Stimulated activated CD4-positive, alpha-beta T cell treated with anti-CD3 and anti-CD28 coated beads, Interleukin-1b, Interleukin-23, amount 100 ng/mL, for 24 hours (primary cell): ENCODE data around the gene SPTB.

Source experiments
- DNase-seq, 4 experiments: peaks; one replicate each; pipeline ENCODE4 v3.0.0-alpha.2; 2020; ENCODE audit warnings: low read depth in 4 of 4, low spot score in 1 of 4

SPTB gene

DNA sequence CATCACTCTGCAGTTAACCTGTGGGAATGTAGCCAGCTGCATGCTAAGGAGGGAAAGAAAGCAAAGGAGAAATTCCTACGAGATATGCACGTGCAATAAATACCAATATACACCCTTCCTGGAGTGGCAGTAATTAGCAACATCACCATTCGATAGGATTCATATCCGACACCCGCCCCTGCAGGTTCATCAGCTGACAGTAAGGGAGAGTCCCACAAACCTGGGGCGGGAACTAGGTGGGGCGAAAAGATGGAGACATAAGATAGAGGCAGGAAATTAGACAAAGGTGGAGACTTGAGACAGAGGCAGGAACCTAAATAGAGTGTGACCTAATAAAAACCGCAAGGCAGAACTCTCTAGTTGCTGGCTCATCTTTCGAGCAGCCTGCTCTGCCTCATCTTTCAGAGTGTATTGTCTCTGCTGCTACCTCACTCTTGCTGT is 123.9 kb downstream of the SPTB start:
- peak in 1 of 4 experiments; percentile 21 for DNase-seq

DNA sequence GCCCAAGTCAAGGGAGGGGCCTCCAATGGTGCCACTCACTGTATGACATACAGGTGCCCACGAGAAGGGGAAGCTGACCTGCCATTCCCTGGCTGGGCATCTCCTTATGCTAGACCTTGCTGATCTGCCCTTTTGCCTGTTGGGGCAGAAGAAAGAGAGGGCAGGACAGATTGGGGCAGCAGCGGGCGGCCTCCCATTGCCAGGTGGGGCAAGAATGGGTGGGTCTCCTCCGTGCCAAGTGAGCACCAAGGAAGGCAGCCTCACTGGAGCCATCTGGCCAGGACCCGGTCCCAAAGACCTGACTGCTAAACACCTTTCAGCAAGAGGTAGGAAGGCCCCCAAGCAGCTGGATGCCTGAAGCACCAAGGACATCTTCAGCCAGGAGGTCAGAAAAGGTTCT is 125.0 kb downstream of the SPTB start:
- DNase-seq, result no peak

DNA sequence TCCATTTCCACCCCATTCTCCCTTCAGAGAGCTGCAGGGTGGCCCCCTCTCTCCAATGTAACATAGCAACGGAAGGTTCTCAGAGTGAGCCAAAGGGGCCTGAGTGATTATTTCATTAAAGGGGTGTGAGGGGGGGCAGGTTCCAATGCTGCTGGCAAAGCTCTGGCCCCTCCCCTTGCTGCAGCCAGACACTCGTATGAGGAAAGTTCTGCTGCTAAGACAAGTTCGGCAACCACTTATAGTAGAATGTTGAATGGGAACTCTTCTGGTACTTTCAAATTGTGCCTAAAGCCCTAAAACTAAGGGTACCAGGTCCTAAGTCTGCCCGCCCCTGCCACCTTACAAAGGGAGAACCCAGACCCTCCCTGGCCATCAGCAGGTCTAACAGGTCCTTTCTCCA is 125.7 kb downstream of the SPTB start:
- no peak for DNase-seq

DNA sequence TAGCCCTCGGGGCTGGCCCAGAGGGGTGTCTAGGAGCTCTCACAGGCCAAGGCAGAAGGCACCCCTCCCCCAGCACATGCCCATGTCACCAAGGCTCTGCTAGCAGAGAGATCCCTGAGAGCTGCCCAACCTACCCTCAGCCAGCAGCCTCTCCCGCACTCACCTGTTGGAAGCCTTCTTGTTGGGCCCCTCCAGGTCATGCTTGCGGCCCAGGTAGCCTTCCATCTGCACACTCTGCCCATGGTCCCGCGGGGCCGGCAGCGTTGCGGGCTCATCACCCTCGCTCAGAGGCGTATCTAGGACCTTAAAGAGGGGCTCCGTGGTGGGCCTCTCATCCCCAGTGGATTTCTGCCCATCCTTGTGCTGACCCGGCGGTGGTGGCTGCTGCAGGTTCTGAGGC is 126.3 kb downstream of the SPTB start:
- DNase-seq, result no peak

DNA sequence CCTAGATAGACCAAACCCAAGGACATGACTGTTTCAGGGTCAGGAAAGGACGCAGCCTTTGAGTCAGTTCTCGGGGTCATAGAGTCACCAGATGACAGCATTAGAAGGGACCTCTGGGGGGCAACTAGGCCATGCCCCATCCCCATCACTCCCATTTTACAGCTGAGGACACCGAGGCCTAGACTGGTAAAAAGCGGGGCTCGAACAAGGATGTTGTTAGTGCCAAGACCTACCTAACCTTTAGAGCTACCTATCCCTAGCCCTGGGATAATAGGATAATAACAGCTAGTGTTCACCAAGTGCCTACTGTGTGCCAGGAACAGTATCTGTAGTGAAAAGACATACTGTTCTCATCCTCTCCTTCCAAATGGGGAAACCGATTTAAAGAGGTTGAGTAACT is 126.8 kb downstream of the SPTB start:
- no peak for DNase-seq

DNA sequence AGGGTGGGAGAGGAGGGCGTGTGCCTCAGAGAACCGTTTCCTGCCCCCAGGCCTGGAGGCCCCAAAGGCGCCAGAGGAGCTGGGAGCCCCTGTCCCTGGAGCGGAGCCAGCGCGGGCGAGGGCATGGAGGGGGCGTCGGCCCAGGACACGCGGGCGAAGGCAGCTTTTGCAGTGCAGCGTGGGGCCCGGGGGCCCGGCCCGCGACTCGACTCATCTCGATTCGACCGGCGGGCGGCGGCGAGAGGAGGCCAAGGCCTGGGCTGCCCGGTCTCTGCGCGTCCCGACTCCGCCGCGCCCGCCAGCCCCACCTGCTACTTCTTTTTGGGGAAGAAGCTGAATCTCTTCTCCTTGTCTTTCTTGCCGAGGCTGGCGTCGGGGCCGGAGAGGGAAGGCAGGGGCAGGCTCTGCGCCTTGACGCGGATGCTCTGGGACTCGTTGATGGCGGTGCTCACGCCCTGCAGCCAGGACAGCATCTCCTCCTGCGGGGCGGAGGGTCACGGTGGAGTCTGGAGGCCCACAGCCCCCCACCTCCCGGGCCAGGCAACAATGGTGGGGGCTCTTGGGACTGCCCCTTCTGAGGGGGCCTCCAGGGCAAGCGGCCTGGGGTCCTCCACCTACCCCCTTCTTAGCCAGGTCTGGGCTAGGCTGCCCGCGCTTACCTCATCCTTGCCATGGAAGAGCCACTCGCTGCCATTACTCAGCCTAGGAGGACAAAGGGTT is 130.6 kb downstream of the SPTB start:
- no peak for DNase-seq

DNA sequence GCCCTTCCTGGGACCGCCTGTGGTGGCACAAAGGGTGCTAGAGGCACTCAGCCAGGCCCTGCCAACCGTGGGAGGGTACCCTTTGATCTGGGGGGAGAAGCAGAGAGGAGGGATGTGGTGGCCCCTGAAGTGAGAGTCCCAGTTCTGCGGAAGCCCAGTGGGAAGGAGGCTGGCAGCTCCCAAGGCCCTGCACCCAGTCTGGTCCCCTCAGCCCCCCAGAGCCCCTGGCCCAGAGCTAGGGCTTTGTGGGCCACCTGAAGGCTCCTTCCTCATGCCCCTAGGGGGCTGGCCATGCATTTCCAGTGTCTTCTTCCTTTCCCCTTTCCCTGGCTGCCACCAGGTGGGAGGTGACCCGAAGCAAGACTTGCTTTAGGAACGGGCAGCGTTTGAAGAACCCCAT is 131.2 kb downstream of the SPTB start:
- DNase-seq, result no peak

DNA sequence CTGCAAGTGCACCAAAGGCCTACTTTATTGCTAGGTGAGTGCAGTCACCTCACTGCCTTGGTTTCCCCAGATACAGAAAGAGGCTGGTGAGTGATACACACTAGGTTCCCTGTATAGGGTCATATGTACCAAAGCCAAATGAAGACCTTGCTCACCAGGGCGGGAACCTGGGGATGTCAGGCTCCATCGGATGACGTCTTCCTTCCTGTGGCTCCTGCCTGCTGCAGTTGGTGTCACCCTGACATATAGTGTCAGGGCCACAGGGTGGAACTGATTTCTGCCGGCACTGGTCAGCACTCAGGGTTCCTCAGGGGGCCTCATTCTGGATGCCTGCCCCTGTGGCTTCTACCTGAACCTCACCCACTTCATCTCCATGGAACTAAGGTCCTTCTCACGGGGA is 132.4 kb downstream of the SPTB start:
- DNase-seq, result no peak

DNA sequence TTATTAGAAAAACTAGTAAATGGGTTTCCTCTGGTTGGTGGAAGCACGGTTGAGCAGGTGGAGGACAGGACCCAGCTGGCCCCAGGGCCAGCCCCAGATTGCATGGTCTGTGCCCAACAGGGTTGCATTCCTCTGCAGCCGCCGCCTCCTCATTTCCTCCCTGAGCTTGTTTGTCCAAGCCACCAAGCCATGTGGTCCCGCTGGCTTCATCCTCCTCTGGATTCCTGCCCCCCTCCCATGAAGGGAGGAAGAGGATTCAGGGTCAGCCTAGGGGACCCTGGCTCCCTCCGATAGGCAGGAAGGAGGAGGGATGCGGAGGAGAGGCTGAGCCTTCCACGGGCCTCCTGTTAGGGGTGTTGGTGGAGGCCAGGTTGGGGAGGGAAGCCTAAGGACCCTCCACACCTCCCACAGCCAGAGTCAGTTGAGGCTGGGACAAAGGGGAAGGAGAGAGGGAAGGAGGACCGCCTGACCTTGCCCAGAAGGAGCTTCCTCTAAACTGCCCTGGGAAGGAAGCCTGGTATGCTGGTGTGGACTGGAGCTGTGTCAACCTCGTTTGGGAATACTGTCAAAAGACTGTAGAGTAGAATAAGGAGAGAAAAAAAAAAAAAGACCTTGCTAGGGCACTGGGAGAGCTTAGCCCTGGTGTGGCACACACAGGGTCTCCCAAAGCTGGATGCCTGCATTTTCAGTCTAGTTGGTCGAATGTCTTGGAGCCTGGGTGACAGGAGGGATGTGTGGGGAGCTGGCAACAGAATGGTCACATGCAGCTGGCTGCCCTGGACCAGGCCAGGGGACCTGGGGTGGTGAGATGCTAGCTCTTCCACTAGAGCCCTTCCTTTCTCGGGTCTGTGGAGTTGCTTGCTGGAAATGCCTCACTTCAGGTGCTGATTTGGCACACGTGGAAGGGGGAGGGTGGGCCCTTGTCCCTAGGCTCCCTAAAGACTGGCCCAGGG is 133.1 kb downstream of the SPTB start:
- no peak for DNase-seq

DNA sequence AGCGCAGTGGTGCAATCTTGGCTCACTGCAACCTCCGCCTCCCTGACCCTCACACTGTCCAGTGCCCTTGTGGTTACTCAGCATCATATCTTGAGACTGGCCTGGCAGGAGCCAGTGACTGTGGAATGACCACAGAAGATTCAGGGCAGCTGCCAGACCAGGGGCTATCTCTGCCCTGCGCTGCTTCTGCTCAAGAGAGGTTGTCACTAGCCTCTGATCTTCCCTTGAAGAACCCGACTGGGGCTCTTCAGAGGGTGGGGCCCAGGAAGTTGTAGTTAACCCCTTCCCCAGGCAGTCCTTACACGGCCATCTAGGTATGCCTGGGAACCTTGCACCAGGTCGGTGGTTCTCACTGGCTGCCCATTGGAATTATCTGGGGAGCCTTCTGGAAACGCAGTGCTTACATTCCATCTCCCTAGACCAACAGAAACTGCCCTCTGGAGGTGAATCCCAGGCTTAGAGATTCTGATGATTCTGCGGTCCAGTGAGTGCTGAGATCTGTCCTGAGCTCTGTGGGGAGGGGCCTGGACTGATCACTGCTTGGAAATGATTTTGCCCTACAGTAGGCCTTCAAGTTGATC is 134.1 kb downstream of the SPTB start:
- DNase-seq, result no peak

DNA sequence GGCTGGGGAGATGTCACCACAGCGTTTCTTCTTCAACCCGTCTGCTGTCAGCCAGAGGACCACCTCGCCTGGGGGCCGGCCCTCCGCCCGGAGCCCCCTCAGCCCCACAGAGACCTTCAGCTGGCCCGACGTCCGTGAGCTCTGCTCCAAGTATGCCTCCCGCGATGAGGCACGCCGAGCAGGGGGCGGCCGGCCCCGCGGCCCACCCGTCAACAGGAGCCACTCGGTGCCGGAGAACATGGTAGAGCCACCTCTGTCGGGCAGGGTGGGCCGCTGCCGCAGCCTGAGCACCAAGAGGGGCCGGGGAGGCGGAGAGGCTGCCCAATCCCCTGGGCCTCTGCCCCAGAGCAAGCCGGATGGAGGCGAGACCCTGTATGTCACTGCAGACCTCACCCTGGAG is 136.6 kb downstream of the SPTB start:
- DNase-seq, result no peak

DNA sequence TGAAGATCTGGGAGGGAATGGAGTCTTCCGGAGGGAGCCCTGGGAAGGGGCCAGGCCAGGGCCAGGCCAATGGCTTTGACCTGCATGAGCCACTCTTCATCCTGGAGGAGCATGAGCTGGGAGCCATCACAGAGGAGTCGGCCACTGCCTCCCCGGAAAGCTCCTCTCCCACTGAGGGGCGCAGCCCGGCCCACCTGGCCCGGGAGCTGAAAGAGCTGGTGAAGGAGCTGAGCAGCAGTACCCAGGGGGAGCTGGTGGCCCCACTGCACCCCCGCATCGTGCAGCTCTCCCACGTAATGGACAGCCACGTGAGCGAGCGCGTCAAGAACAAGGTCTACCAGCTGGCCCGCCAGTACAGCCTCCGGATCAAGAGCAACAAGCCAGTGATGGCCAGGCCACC is 137.7 kb downstream of the SPTB start:
- DNase-seq, result no peak

DNA sequence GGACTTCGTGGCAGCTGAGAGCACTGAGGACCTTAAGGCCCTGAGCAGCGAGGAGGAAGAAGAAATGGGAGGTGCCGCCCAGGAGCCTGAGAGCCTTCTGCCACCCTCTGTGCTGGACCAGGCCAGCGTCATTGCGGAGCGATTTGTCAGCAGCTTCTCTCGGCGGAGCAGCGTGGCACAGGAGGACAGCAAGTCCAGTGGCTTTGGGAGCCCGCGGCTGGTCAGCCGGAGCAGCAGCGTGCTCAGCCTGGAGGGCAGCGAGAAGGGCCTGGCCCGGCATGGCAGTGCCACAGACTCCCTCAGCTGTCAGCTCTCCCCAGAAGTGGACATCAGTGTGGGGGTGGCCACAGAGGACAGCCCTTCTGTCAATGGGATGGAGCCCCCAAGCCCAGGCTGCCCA is 138.5 kb downstream of the SPTB start:
- no peak for DNase-seq

DNA sequence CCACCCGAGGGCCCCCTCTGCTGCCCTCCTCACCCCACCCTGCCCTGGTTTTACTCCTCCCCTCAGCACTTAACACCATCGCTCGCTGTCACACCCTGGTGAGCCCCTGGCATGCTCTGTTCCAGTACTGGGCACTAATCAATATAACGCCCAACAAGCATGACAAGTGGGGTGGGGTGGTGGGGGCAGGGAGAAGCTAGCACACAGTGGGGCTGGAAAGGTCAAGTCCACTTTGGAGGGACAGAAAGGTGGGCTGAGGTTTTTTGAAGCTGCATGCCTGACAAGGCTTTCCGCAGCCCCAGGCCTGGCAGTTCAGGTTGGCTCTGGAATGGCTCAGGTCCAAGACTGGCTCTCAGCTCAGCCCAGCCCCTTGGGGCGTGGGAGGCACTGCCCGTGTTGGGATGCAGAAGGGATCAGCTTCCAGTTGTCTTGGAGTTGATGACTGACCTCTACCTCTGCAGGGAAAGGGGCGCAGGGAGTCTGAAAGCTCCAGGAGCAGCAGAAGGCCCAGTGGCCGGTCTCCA is 141.4 kb downstream of the SPTB start:
- DNase-seq, result no peak

DNA sequence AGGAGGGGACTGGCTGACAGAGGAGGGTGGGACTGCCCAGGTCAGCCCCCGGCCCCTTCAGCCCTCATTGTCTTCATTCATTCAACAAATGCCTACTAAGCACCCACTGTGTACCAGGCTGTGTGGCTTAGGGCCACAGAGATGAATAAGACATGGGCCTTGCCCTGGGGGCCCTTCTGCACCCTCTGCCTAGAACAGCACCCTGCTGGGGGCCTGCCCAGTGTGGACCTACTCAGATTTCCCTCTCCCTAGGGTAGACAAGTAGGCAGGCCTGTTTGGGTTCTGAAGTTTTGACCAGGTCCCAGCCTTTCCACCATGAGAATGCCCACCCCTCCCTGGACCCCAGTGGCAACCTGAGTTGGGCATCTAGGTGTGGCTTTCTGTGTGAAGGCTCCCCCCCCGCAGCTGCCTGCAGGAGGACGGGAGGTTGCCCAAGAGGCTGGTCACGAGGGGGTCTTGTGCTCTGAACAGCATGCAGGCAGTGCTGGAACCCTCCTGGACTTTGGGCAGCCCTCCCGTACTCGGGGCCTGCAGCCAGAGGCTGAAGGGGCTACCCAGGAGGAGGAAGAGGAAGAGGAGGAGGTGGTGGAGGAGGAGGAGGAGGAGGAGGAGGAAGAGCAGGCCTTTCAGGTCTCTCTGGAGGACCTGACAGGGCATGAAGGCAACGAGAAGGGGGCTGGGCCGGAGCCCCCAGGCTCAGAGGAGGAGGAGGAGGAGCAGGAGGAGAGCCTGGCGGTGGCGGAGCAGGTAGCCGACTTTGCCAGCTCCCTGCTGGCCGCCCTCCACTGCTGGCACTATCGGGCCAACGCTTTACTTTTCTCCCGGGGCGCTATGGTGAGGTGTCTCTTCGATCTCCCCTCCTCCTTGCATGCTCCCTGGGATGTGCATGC is 142.1 kb downstream of the SPTB start:
- no peak for DNase-seq

DNA sequence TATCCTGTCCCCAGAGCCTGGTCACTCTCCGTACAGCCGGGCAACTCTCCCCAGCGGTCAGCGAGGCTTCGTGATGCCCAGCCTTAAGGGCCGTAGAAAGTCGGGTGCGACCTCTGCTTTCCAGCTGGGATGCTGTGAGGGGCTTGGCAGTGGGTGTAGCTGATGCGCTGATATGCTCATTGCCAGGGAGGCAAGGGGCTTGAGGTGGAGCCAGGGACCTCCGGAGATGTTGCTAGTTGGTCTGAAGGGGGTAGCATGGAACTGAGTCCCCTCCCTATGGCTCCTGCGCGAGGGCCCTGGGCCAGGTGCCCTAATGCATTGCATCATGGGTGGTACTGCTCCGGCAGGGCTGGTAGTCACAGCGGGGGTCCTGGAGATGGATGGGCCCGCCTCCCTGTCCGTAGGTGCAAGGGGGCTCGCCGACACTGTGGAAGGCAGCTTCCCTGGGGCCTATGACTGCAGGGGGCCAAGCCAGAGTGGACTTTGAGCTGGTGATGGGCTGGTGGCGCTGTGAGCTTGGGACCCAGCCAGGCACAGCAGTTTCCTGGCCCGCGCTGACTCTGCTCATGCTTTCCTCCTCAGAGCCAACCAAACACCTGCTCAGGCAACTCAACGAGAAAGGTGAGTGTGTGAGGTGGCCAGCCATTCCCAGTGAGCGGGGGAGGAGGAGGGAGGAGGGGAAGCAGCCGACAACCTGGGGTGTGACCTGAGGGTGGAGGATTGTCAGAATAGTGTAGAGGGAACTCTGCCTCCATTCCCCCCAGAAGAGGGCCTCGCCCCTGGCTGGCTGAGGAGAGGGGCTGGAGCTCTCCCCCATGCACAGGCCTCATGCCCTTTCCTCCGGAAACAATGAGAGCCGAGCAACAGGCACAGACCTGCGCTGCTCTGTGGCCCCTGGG is 143.2 kb downstream of the SPTB start:
- DNase-seq, result no peak

DNA sequence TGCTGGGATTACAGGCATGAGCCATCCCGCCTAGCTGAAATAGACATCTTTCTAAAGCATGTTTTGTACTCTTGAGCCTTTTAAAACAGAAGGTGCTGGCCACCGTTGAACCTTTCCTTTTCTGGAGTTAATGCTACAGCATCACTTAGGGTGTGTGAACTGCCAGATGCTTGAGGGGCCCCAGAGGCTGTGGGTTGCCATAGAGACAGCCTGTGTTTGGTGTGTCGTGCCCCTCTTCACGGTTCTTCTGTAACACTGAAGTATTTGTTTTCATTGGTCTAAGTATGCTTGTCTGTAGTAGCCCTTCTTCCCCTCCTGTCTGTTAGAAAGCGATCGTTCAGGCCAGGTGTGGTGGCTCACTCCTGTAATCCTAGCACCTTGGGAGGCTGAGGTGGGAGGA is 144.7 kb downstream of the SPTB start:
- no peak for DNase-seq

DNA sequence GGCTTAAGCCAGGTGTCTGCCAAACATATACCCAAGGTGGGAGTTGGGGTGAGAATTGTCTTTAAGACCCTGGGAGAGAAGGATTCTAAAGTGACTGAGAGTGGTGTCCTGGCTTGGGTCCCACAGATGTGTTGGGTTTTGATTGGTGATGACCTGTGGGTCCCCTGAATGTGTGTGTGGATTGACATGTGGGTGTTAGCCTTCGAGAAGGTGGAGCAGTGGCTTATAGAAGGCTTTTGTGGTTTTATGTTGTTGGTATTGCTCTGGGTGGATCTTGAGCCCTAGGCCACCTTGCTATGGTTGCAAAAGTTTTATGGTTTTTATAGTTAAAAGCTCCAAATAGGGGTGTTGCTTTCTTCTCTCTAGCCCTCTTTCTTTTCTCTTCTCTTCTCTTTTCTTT is 145.8 kb downstream of the SPTB start:
- DNase-seq, result no peak

DNA sequence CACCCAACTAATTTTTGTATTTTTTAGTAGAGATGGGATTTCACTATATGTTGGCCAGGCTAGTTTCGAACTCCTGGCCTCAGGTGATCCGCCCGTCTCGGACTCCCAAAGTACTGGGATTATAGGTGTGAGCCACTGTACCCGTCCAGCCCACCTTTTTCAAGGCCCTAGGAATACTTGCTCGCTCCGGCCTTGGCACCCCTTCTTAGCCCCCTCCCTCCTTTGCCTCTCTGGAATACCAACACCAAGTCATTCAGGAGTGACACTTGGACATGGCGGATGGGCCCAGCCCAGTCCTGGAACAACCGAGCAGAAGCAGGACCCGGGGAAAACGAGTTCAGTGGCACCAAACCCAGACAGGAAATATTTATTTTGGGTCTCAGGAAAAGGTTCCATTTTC is 146.4 kb downstream of the SPTB start:
- DNase-seq, result no peak
